B cell (primary cell): Measurements from ENCODE around the gene DSC3. TPM values are rescaled to one million over a fixed set of nuclear protein-coding genes. Genes with fewer than 3 reads are reported as not detected.

Source experiments
- ATAC-seq: fragments of 200-7000 bp; cut with Tn5 transposase; one replicate; pipeline ENCODE4 v1.10.0; 2021; ENCODE audit warnings: low read depth, mild to moderate bottlenecking, moderate number of reproducible peaks, moderate library complexity
- CTCF ChIA-PET: fragments of 350-600 bp; sonication (Branson Sonifier 250); formaldehyde crosslinking; loops from one replicate; lab custom pipeline; 2021; ENCODE audit warnings: antibody characterized with exemption, inconsistent platforms; lab: Charles Lee
- POLR2A ChIA-PET: fragments of 350-600 bp; sonication (Branson Sonifier 250); formaldehyde crosslinking; loops from one replicate; lab custom pipeline; 2021; ENCODE audit warnings: antibody characterized with exemption; lab: Charles Lee
- DNase-seq: peaks from one replicate; pipeline ENCODE4 v3.0.0; 2013
- H2AFZ ChIP-seq: 2 replicates; pipeline ENCODE4 v1.6.1; 2012; ENCODE audit warnings: mild to moderate bottlenecking, low read depth, low read length; ENCODE audit not compliant: insufficient read depth, poor library complexity, severe bottlenecking
- H3K27ac ChIP-seq, 2 donors: 1 replicate in 1 of 2; 2 replicates in 1 of 2; pipeline ENCODE4 v1.5.1; 2012 to 2013; ENCODE audit warnings: low read length in 2 of 2, mild to moderate bottlenecking in 2 of 2, moderate library complexity in 1 of 2
- H3K27me3 ChIP-seq, 4 experiments: fragments of 200-600 bp in 1 of 4; sonication (generic) in 1 of 4; replicated peaks in 1 of 4; 1 replicate in 2 of 4; 2 replicates in 2 of 4; pipeline versions ENCODE4 v1.6.1 to v1.7.0; 2013 to 2016; ENCODE audit warnings: low read length in 3 of 4, mild to moderate bottlenecking in 2 of 4, mixed read lengths in 1 of 4, moderate library complexity in 1 of 4; ENCODE audit not compliant: insufficient read depth in 4 of 4, control insufficient read depth in 3 of 4; ENCODE audit errors: control extremely low read depth in 1 of 4
- H3K36me3 ChIP-seq, 2 experiments: replicated peaks in 1 of 2; 1 replicate in 1 of 2; 2 replicates in 1 of 2; pipeline versions ENCODE4 v1.6.1 to v1.7.1; 2013; ENCODE audit warnings: low read length in 1 of 2; ENCODE audit not compliant: insufficient read depth in 2 of 2, control insufficient read depth in 1 of 2; ENCODE audit errors: control extremely low read depth in 1 of 2, extremely low read depth in 1 of 2
- H3K4me1 ChIP-seq, 2 donors: fragments of 200-600 bp in 1 of 2; sonication (generic) in 1 of 2; 1 replicate in 1 of 2; 2 replicates in 1 of 2; pipeline versions ENCODE4 v1.5.1 to v1.6.1; 2013 to 2017; ENCODE audit warnings: low read length in 2 of 2; ENCODE audit not compliant: control insufficient read depth in 2 of 2, insufficient read depth in 2 of 2
- H3K4me2 ChIP-seq: replicated peaks from 2 replicates; pipeline ENCODE3; 2012; ENCODE audit warnings: mild to moderate bottlenecking, low read depth, low read length; ENCODE audit not compliant: poor library complexity, severe bottlenecking
- H3K4me3 ChIP-seq, 5 experiments: fragments of 200-600 bp in 1 of 5; sonication (generic) in 1 of 5; 1 replicate in 3 of 5; 2 replicates in 2 of 5; pipeline versions ENCODE4 v1.5.1 to v1.7.0; 2011 to 2016; ENCODE audit warnings: low read length in 4 of 5, mild to moderate bottlenecking in 4 of 5, low read depth in 2 of 5, control low read depth in 1 of 5, moderate library complexity in 1 of 5; ENCODE audit not compliant: insufficient read depth in 1 of 5; ENCODE audit errors: control extremely low read depth in 1 of 5, extremely low read depth in 1 of 5
- H3K79me2 ChIP-seq: fragments of 200-600 bp; sonication (generic); one replicate; pipeline ENCODE4 v1.6.0; 2016; ENCODE audit warnings: low read length; ENCODE audit not compliant: control insufficient read depth, insufficient read depth
- H3K9ac ChIP-seq: fragments of 200-600 bp; sonication (generic); 2 replicates; pipeline ENCODE4 v1.6.1; 2017; ENCODE audit warnings: mild to moderate bottlenecking, low read length, moderate library complexity
- H3K9me3 ChIP-seq, 3 donors: one replicate each; pipeline versions ENCODE4 v1.6.1 to v1.7.1; 2013; ENCODE audit warnings: low read length in 2 of 3; ENCODE audit not compliant: control insufficient read depth in 2 of 3, insufficient read depth in 1 of 3; ENCODE audit errors: control extremely low read depth in 1 of 3
- H4K20me1 ChIP-seq: 2 replicates; pipeline ENCODE4 v1.6.0; 2012; ENCODE audit warnings: mild to moderate bottlenecking, low read length; ENCODE audit not compliant: insufficient read depth, control insufficient read depth, poor library complexity, severe bottlenecking
- H3K27ac Mint-ChIP-seq: one replicate; pipeline ENCODE4 v1.8.0; 2021; ENCODE audit warnings: mixed read lengths
- H3K27me3 Mint-ChIP-seq: one replicate; pipeline ENCODE4 v1.8.0; 2021; ENCODE audit warnings: mixed read lengths
- H3K4me1 Mint-ChIP-seq: one replicate; pipeline ENCODE4 v1.8.0; 2021; ENCODE audit warnings: mixed read lengths
- H3K4me3 Mint-ChIP-seq: one replicate; pipeline ENCODE4 v1.8.0; 2021; ENCODE audit warnings: mixed read lengths
- H3K9me3 Mint-ChIP-seq: one replicate; pipeline ENCODE4 v1.8.0; 2022; ENCODE audit warnings: mixed read lengths; ENCODE audit not compliant: insufficient read depth
- EZH2 ChIP-seq: IDR thresholded peaks from 2 replicates; pipeline ENCODE4 v1.6.1; 2012; ENCODE audit warnings: borderline replicate concordance, low read depth, mild to moderate bottlenecking, moderate library complexity, low read length; ENCODE audit not compliant: insufficient read depth, poor library complexity, severe bottlenecking
- WGBS: methylation state at CpG from one replicate; pipeline ENCODE4 v1.1.5; 2013; ENCODE audit warnings: missing lambda C conversion rate; ENCODE audit not compliant: insufficient coverage; 5-methylcytosine and 5-hydroxymethylcytosine counted together
- intact Hi-C: fragments of 100-400 bp; cut with micrococcal nuclease; formaldehyde crosslinking; loops from one replicate; pipeline ENCODE4 v1.10.0; 2022
- polyA plus RNA-seq: library from polyadenylated mRNA; depleted of rRNA; stranded (reverse); fragments of >200 nt; gene quantifications from 2 replicates; pipeline ENCODE4 v1.2.3, GENCODE V29; 2012
- total RNA-seq, 2 donors: library from RNA; stranded (reverse); fragments of 120-200 nt in 1 of 2; gene quantifications; 1 replicate in 1 of 2; 2 replicates in 1 of 2; pipeline versions ENCODE4 v1.2.3 to v1.2.4, GENCODE V29; 2013 to 2022
- TF ChIP-seq, protein P1 (sequence below): fragments of 200-600 bp; IDR thresholded peaks from one replicate; pipeline ENCODE4 v1.8.0; 2022; ENCODE audit warnings: antibody characterized with exemption, mild to moderate bottlenecking

Gene DSC3
- total and polyA plus RNA-seq, 2 donors (not counting 1 experiment from before 2014, with no cell fraction given) = not detected

DNA sequence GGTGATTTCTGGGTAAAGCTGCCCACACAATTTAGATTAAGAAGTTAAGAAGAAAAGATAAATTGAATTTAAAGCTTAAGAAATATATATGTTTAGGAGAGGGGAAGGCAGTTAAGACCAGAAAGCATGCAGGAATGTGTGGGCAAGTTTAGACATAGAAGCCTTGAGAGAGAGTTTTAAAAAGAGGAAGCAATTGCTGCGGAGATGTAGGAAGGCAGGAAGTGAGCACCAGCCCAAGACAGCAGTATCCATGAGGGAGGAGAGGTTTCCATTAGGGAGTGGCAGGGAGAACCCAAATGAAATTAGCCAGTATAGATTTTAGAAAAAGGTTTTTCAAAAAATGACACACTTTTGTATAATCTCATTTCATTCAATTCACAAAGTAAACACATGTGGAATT, 35.3 kb upstream of the DSC3 start:
- WGBS = 18% methylated on average over 1 of the region's 1 CpG
- H3K27ac Mint-ChIP-seq = no peak overlapping the region
- TF ChIP-seq, protein P1, sequence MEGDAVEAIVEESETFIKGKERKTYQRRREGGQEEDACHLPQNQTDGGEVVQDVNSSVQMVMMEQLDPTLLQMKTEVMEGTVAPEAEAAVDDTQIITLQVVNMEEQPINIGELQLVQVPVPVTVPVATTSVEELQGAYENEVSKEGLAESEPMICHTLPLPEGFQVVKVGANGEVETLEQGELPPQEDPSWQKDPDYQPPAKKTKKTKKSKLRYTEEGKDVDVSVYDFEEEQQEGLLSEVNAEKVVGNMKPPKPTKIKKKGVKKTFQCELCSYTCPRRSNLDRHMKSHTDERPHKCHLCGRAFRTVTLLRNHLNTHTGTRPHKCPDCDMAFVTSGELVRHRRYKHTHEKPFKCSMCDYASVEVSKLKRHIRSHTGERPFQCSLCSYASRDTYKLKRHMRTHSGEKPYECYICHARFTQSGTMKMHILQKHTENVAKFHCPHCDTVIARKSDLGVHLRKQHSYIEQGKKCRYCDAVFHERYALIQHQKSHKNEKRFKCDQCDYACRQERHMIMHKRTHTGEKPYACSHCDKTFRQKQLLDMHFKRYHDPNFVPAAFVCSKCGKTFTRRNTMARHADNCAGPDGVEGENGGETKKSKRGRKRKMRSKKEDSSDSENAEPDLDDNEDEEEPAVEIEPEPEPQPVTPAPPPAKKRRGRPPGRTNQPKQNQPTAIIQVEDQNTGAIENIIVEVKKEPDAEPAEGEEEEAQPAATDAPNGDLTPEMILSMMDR = no peak
- no peak for TF ChIP-seq EZH2

DNA sequence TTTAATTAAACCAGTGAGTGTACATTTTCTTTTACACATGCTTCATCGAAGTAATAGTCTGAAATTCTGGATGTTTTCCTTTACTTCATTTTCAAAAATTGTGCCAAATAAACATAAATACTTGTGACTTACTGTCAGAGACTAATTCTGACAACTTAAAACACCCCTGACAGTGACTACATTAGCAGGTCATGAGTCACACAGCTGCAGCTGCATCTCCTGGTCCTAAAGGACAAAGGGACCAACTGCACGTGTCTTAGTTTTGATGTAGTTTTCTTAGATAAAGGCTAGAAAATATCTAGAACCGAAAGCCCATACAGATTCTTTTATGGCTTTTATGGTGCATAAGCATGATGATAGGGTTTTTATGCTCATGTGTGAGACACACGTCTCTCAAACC, 29.6 kb upstream of the DSC3 start:
- Histone ChIP-seq H3K27me3 (no peaks in the 10 kb centered on the region), H3K9ac (no peak overlapping the region), H2AFZ (no peak overlapping the region), H3K4me2 (no peak overlapping the region), H3K79me2 (no peaks in the 10 kb centered on the region), H4K20me1 (no peaks in the 10 kb centered on the region), H3K9me3 (no peaks in the 10 kb centered on the region), H3K36me3 (no peaks in the 10 kb centered on the region), H3K27ac (no peak overlapping the region), H3K4me1 (no peaks in the 10 kb centered on the region), H3K4me3 (no peak overlapping the region)
- ChIA-PET CTCF (no interaction called here), POLR2A (no interaction called here)
- TF ChIP-seq, protein P1 = no peak
- no peak for TF ChIP-seq EZH2
- no peak overlapping the region for H3K27ac Mint-ChIP-seq
- H3K9me3 Mint-ChIP-seq = no peaks in the 10 kb centered on the region
- WGBS = 100% methylated on average over 1 of the region's 4 CpGs
- H3K27me3 Mint-ChIP-seq = no peaks in the 10 kb centered on the region
- ATAC-seq (no peak), DNase-seq (no peak)
- intact Hi-C loops = no loop called here
- no peaks in the 10 kb centered on the region for H3K4me1 Mint-ChIP-seq
- no peak overlapping the region for H3K4me3 Mint-ChIP-seq

More for the DNA sequence above, 35.3 kb upstream of the DSC3 start:
- no peak for ATAC-seq
- Histone ChIP-seq H3K4me2 (no peak overlapping the region), H3K27ac (no peak overlapping the region), H3K27me3 (no peaks in the 10 kb centered on the region), H3K4me1 (no peaks in the 10 kb centered on the region), H3K4me3 (no peak overlapping the region), H3K9ac (no peak overlapping the region), H4K20me1 (no peaks in the 10 kb centered on the region), H3K36me3 (no peaks in the 10 kb centered on the region), H3K79me2 (no peaks in the 10 kb centered on the region), H3K9me3 (no peaks in the 10 kb centered on the region), H2AFZ (no peak overlapping the region)
- H3K27me3 Mint-ChIP-seq = no peaks in the 10 kb centered on the region
- ChIA-PET CTCF (no interaction called here), POLR2A (no interaction called here)
- H3K4me1 Mint-ChIP-seq = no peaks in the 10 kb centered on the region
- H3K4me3 Mint-ChIP-seq = no peak overlapping the region
- peaks cover 2% of the 10 kb centered on the region for H3K9me3 Mint-ChIP-seq
- intact Hi-C loops = no loop called here
- DNase-seq = no peak
